LNCAP (cell line): ENCODE measurements around the gene EDAR.

Experiments
- CTCF ChIP-seq: fragments of 450-650 bp; IDR thresholded peaks from 2 replicates; pipeline ENCODE4 v1.5.1; 2017; ENCODE audit warnings: mild to moderate bottlenecking

Gene EDAR

DNA sequence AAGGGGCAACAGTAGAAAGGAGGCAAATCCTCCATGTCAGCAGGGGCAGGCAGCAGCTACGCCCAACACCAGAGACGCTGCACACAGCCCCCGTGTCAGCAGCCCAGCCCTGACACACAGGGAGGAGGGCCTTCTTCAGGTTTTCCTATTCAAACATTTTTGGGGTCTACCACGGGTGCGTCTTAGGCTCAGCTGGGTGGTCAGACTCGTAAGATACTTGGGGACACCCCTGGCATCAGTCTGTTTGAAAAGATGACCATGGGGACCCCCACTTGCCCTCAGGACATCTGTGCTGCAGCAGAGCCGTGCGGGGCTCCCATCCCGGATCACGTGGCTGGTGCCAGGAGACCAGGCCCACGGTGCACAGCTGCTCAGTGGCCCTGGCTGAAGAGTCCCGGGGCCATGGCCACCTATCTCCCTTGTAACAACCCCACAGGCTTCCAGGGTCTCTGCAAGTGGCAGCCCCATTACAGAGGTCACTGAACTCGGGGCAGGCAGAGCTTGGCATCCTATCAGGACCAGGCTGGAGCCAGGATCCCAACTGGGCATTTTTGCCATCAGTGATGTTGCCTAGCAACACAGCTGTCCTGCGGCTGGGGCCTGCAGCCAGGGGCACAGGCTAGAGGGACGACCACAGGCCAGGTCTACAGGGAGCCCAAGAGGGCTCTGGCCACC is 82.5 kb downstream of the EDAR start:
- TF ChIP-seq CTCF = no peak

- TF ChIP-seq CTCF = no peak
Measured at GRCh38 chr2:108905906-108906305, 83.1 kb downstream of the EDAR start.

- TF ChIP-seq CTCF = no peak
Measured at GRCh38 chr2:108905176-108905575, 83.8 kb downstream of the EDAR start.

- TF ChIP-seq CTCF = no peak
Measured at GRCh38 chr2:108904680-108905079, 84.3 kb downstream of the EDAR start.

- TF ChIP-seq CTCF = no peak
Measured at GRCh38 chr2:108898315-108899082, 90.5 kb downstream of the EDAR start.

DNA sequence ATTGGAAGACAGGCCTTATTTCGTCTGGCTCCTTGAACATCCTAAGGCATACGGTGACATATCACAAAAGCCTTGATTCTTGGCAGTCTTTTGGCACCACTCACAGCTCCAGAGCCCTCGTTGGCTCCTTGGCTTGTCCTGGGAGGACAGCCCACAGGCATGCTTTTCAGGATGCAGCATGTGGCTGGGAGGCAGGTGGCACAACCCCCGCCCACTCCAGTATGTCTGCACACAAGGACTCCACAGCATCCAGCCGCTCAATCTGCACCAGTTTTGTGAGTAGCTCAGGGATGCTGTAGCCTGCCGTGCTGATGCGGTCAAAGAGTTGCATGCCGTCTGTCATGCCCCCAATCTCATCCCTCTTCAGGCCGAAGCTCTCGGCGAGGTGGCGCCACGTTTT is 92.3 kb downstream of the EDAR start:
- no peak for TF ChIP-seq CTCF

DNA sequence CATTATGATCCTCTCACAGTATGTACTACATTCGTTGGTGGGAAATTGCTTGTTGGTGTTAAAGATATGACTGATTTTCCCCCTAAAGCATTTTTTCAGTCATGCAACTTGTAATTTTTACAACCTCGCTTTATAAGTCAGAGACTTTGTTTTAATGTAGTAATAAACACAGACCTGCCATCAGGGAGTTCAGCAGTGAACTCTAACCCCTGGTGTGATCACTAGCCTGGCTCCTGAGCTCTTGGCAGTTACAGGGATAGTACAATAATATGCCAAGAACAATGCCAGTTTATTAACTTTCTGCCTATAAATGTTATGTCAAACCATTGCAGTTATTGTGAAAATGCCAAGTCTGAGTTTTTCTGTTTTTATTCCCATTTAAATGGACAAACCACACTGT is 93.8 kb downstream of the EDAR start:
- TF ChIP-seq CTCF = no peak
